WTC11 (cell line): ENCODE results near the gene MTG1. TPM values are rescaled to one million over a fixed set of nuclear protein-coding genes. Genes with fewer than 3 reads are reported as not detected.

Experiments used
- ATAC-seq: fragments of 200-7000 bp; cut with Tn5 transposase; 2 replicates; pipeline ENCODE4 v1.10.0; 2021; ENCODE audit warnings: mild to moderate bottlenecking, moderate library complexity
- CTCF ChIA-PET: fragments of 300-600 bp; sonication (Branson Sonifier 250); formaldehyde crosslinking; loops from one replicate; lab custom pipeline; 2021; ENCODE audit warnings: antibody characterized with exemption; lab: Charles Lee
- POLR2A ChIA-PET: fragments of 350-600 bp; sonication (Branson Sonifier 250); formaldehyde crosslinking; loops from one replicate; lab custom pipeline; 2021; ENCODE audit warnings: antibody characterized with exemption; lab: Charles Lee
- DNase-seq: peaks from one replicate; pipeline ENCODE4 v3.0.0; 2021; ENCODE audit warnings: low spot score
- H3K27ac Mint-ChIP-seq: 2 replicates; pipeline ENCODE4 v1.8.0; 2021; ENCODE audit warnings: mixed read lengths
- H3K27me3 Mint-ChIP-seq: 2 replicates; pipeline ENCODE4 v1.8.0; 2021; ENCODE audit warnings: low read depth, mild to moderate bottlenecking, moderate library complexity, mixed read lengths
- H3K36me3 Mint-ChIP-seq: 2 replicates; pipeline ENCODE4 v1.8.0; 2021; ENCODE audit warnings: mixed read lengths
- H3K4me1 Mint-ChIP-seq: 2 replicates; pipeline ENCODE4 v1.8.0; 2022; ENCODE audit warnings: mixed read lengths
- H3K4me3 Mint-ChIP-seq: 2 replicates; pipeline ENCODE4 v1.8.0; 2021; ENCODE audit warnings: mild to moderate bottlenecking, moderate library complexity, mixed read lengths
- H3K9me3 Mint-ChIP-seq: 2 replicates; pipeline ENCODE4 v1.8.0; 2021; ENCODE audit warnings: mixed read lengths
- AFF4 ChIP-seq: sonication (generic); formaldehyde crosslinking; IDR thresholded peaks from 2 replicates; pipeline ENCODE4 v1.8.1; 2023; ENCODE audit warnings: mild to moderate bottlenecking, missing genetic modification reagents, borderline replicate concordance
- ARID4B ChIP-seq: sonication (generic); formaldehyde crosslinking; IDR thresholded peaks from 2 replicates; pipeline ENCODE4 v1.8.0; 2023; ENCODE audit warnings: missing genetic modification reagents, mild to moderate bottlenecking, borderline replicate concordance
- ATF1 ChIP-seq: sonication (generic); formaldehyde crosslinking; IDR thresholded peaks from 2 replicates; pipeline ENCODE4 v1.8.1; 2023; ENCODE audit warnings: mild to moderate bottlenecking, moderate library complexity, missing genetic modification reagents
- CREB1 ChIP-seq: sonication (generic); formaldehyde crosslinking; IDR thresholded peaks from 2 replicates; pipeline ENCODE4 v1.8.0; 2023; ENCODE audit warnings: mild to moderate bottlenecking, missing genetic modification reagents
- ELF4 ChIP-seq: sonication (generic); formaldehyde crosslinking; IDR thresholded peaks from 2 replicates; pipeline ENCODE4 v1.8.1; 2022; ENCODE audit warnings: low read depth, mild to moderate bottlenecking, moderate library complexity, missing genetic modification reagents
- ESRRA ChIP-seq: sonication (generic); formaldehyde crosslinking; IDR thresholded peaks from 2 replicates; pipeline ENCODE4 v1.8.1; 2022; ENCODE audit warnings: mild to moderate bottlenecking, missing genetic modification reagents, borderline replicate concordance
- GRHL2 ChIP-seq: fragments of 250-450 bp; sonication (Bioruptor Pico); IDR thresholded peaks from 2 replicates; pipeline ENCODE4 v1.8.0; 2022; ENCODE audit warnings: mild to moderate bottlenecking, moderate library complexity; ENCODE audit not compliant: insufficient replicate concordance, severe bottlenecking
- HMGA2 ChIP-seq: fragments of 250-450 bp; sonication (Bioruptor Pico); IDR thresholded peaks from 2 replicates; pipeline ENCODE4 v1.4.0; 2021; ENCODE audit warnings: mild to moderate bottlenecking, moderate library complexity
- KAT7 ChIP-seq: sonication (generic); formaldehyde crosslinking; IDR thresholded peaks from 2 replicates; pipeline ENCODE4 v1.8.1; 2023; ENCODE audit warnings: missing genetic modification reagents, mild to moderate bottlenecking, borderline replicate concordance
- MXD4 ChIP-seq: fragments of 250-450 bp; sonication (Bioruptor Pico); IDR thresholded peaks from 2 replicates; pipeline ENCODE4 v1.8.0; 2021; ENCODE audit warnings: mild to moderate bottlenecking, moderate library complexity, borderline replicate concordance
- PREB ChIP-seq: sonication (generic); formaldehyde crosslinking; IDR thresholded peaks from 2 replicates; pipeline ENCODE4 v1.8.1; 2022; ENCODE audit warnings: mild to moderate bottlenecking, missing genetic modification reagents, moderate library complexity, borderline replicate concordance
- SMAD3 ChIP-seq: sonication (generic); formaldehyde crosslinking; IDR thresholded peaks from 2 replicates; pipeline ENCODE4 v1.8.0; 2022; ENCODE audit warnings: missing genetic modification reagents, mild to moderate bottlenecking, borderline replicate concordance
- SOX15 ChIP-seq: fragments of 250-450 bp; sonication (Bioruptor Pico); IDR thresholded peaks from 2 replicates; pipeline ENCODE4 v1.9.0; 2021; ENCODE audit warnings: mild to moderate bottlenecking
- STAT6 ChIP-seq: sonication (generic); formaldehyde crosslinking; conservative IDR thresholded peaks from 2 replicates; pipeline ENCODE4 v1.8.1; 2023; ENCODE audit warnings: mild to moderate bottlenecking, low read depth, missing genetic modification reagents, moderate library complexity
- TCF7 ChIP-seq: sonication (generic); formaldehyde crosslinking; IDR thresholded peaks from 2 replicates; pipeline ENCODE4 v1.8.0; 2022; ENCODE audit warnings: mild to moderate bottlenecking, low read depth, missing genetic modification reagents, moderate library complexity
- USF1 ChIP-seq: sonication (generic); formaldehyde crosslinking; IDR thresholded peaks from 2 replicates; pipeline ENCODE4 v1.8.0; 2022; ENCODE audit warnings: mild to moderate bottlenecking, missing genetic modification reagents
- ZNF121 ChIP-seq: sonication (generic); formaldehyde crosslinking; IDR thresholded peaks from 2 replicates; pipeline ENCODE4 v1.8.0; 2023; ENCODE audit warnings: missing genetic modification reagents
- ZNF138 ChIP-seq: sonication (generic); formaldehyde crosslinking; conservative IDR thresholded peaks from 2 replicates; pipeline ENCODE4 v1.8.1; 2022; ENCODE audit warnings: mild to moderate bottlenecking, moderate library complexity, missing genetic modification reagents
- ZNF219 ChIP-seq: sonication (generic); formaldehyde crosslinking; IDR thresholded peaks from 2 replicates; pipeline ENCODE4 v1.8.0; 2023; ENCODE audit warnings: missing genetic modification reagents, mild to moderate bottlenecking, borderline replicate concordance
- ZNF416 ChIP-seq: fragments of 250-450 bp; sonication (Bioruptor Pico); IDR thresholded peaks from 2 replicates; pipeline ENCODE4 v1.9.0; 2021; ENCODE audit warnings: mild to moderate bottlenecking, inconsistent platforms
- total RNA-seq: library from RNA; stranded (reverse); gene quantifications from 3 replicates; pipeline ENCODE4 v1.2.3, GENCODE V29; 2021

MTG1 gene
- total RNA-seq, 1 experiment from 2014 or later, result 63.0 TPM

GRCh38 chr10:133442967-133443924 lies 49.3 kb downstream of the MTG1 start:
- DNase-seq (no peak), ATAC-seq (no peak)
- peaks cover 24% of the 10 kb centered on the region for H3K27me3 Mint-ChIP-seq
- CTCF ChIA-PET, result no interaction called here
- no peak overlapping the region for H3K4me3 Mint-ChIP-seq
- no peaks in the 10 kb centered on the region for H3K4me1 Mint-ChIP-seq
- H3K27ac Mint-ChIP-seq, result no peak overlapping the region
- POLR2A ChIA-PET, result no interaction called here
- TF ChIP-seq USF1 (CRISPR knock-in tag), result no peak
- no peak for TF ChIP-seq ZNF416
- TF ChIP-seq MXD4 (CRISPR knock-in tag), result no peak
- no peak for TF ChIP-seq ATF1 (CRISPR knock-in tag)
- TF ChIP-seq PREB (CRISPR knock-in tag), result no peak
- no peak for TF ChIP-seq SMAD3 (CRISPR knock-in tag)
- TF ChIP-seq SOX15 (CRISPR knock-in tag), result no peak
- TF ChIP-seq ESRRA, result no peak
- TF ChIP-seq ZNF121 (CRISPR knock-in tag), result no peak
- TF ChIP-seq CREB1 (CRISPR knock-in tag), result no peak
- no peak for TF ChIP-seq KAT7 (CRISPR knock-in tag)
- no peak for TF ChIP-seq ELF4
- no peak for TF ChIP-seq AFF4 (CRISPR knock-in tag)
- no peak for TF ChIP-seq GRHL2 (CRISPR knock-in tag)
- no peak for TF ChIP-seq ZNF219
- no peak for TF ChIP-seq HMGA2
- no peak for TF ChIP-seq ZNF138 (CRISPR knock-in tag)
- TF ChIP-seq STAT6, result no peak
- no peak for TF ChIP-seq TCF7 (CRISPR knock-in tag)
- no peak for TF ChIP-seq ARID4B (CRISPR knock-in tag)
- H3K36me3 Mint-ChIP-seq, result peaks cover 63% of the 10 kb centered on the region
- H3K9me3 Mint-ChIP-seq, result peaks cover 68% of the 10 kb centered on the region
